ENCODE data around the gene TCEAL9. TPM values are rescaled to one million over a fixed set of nuclear protein-coding genes. Genes with fewer than 3 reads are reported as not detected.

The TCEAL9 gene
- total and polyA plus RNA-seq, 9 donors = 96.2 to 214 (median 156) TPM

GRCh38 chrX:103405009-103405333 lies 48.7 kb downstream of the TCEAL9 start:
- H3K27ac ChIP-seq (ENCODE audit: low read length) = no peak overlapping the region
- H3K27me3 ChIP-seq (ENCODE audit: control insufficient read depth, insufficient read depth, low read length) = peaks cover 23% of the 10 kb centered on the region
- H3K9me3 ChIP-seq (replicated peaks; ENCODE audit: control insufficient read depth, low read depth, low read length) = no peaks in the 10 kb centered on the region
- no peaks in the 10 kb centered on the region for H3K4me1 ChIP-seq (ENCODE audit: control insufficient read depth, insufficient read depth, low read length)
- no peak for DNase-seq
- WGBS (ENCODE audit: insufficient coverage) = 22% methylated on average over 3 of the region's 7 CpGs
- no peaks in the 10 kb centered on the region for H3K36me3 ChIP-seq (ENCODE audit: control insufficient read depth, insufficient read depth, low read length)
- H3K4me3 ChIP-seq (ENCODE audit: low read length) = peak overlapping the region; percentile 42

DNA sequence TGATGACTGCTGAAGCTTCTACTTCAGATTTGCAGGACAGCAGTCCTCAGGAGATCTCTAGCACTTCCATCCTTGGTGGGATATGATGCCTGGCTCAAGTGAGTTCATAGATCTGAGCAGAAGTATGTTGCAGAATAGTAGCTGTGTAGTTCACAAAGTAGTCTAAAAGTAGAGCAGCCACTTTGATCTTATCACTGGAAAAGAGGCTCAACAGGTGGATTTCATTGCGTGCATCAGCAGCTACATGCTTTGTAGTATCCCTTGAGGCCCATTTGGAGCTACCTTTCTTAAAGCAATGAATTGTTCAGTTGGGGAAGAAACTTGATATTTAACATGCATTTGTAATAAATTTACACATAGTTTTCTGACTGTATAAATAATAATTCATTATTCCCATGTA lies 50.0 kb downstream of the TCEAL9 start:
- H3K27ac ChIP-seq (ENCODE audit: low read length) = no peak overlapping the region
- H3K36me3 ChIP-seq (ENCODE audit: control insufficient read depth, insufficient read depth, low read length) = no peaks in the 10 kb centered on the region
- no peak overlapping the region for H3K4me3 ChIP-seq (ENCODE audit: low read length)
- H3K4me1 ChIP-seq (ENCODE audit: control insufficient read depth, insufficient read depth, low read length) = no peaks in the 10 kb centered on the region
- H3K9me3 ChIP-seq (replicated peaks; ENCODE audit: control insufficient read depth, low read depth, low read length) = no peaks in the 10 kb centered on the region
- DNase-seq = no peak
- WGBS (ENCODE audit: insufficient coverage) = no CpG with 5 or more reads among the region's 1 CpG
- peaks cover 19% of the 10 kb centered on the region for H3K27me3 ChIP-seq (ENCODE audit: control insufficient read depth, insufficient read depth, low read length)

- Histone ChIP-seq H3K27me3 (ENCODE audit: control insufficient read depth, insufficient read depth, low read length) (peaks cover 14% of the 10 kb centered on the region), H3K36me3 (ENCODE audit: control insufficient read depth, insufficient read depth, low read length) (no peaks in the 10 kb centered on the region), H3K27ac (ENCODE audit: low read length) (no peak overlapping the region), H3K9me3 (replicated peaks; ENCODE audit: control insufficient read depth, low read depth, low read length) (no peaks in the 10 kb centered on the region), H3K4me1 (ENCODE audit: control insufficient read depth, insufficient read depth, low read length) (no peaks in the 10 kb centered on the region), H3K4me3 (ENCODE audit: low read length) (no peak overlapping the region)
- no peak for DNase-seq
- WGBS (ENCODE audit: insufficient coverage) = no CpG with 5 or more reads among the region's 2 CpGs
These were observed 51.5 kb downstream of the TCEAL9 start for GRCh38 chrX:103407776-103408175.

Other genes starting within 250 kb of the TCEAL9 start
- 26.5 TPM for gene BEX4, start 141.4 kb upstream of the TCEAL9 start, total RNA-seq
- gene BEX4, start 141.4 kb upstream of the TCEAL9 start, polyA plus RNA-seq (ENCODE audit: insufficient read depth in 1 of 8, insufficient read length in 8 of 8, low replicate concordance in 1 of 8) = 10 to 100 TPM; 32.1 to 56.0 (median 41.7) TPM
- gene TCEAL8, start 101.4 kb upstream of the TCEAL9 start, total RNA-seq = 121 TPM
- 100 to 1,000 TPM; 100 to 145 (median 106) TPM for gene TCEAL8, start 101.4 kb upstream of the TCEAL9 start, polyA plus RNA-seq (ENCODE audit: insufficient read depth in 1 of 8, insufficient read length in 8 of 8, low replicate concordance in 1 of 8)
- gene TCEAL5, start 79.8 kb upstream of the TCEAL9 start, total RNA-seq = 2.9 TPM
- gene TCEAL5, start 79.8 kb upstream of the TCEAL9 start, polyA plus RNA-seq (ENCODE audit: insufficient read depth in 1 of 8, insufficient read length in 8 of 8, low replicate concordance in 1 of 8) = 10 to 100 TPM in 1 of 8 donors, 1 to 10 TPM in 7; 4.6 to 12.6 (median 6.7) TPM
- gene BEX2, start 45.5 kb upstream of the TCEAL9 start, total RNA-seq = 35.5 TPM
- 10 to 100 TPM; 26.6 to 45.8 (median 37.7) TPM for gene BEX2, start 45.5 kb upstream of the TCEAL9 start, polyA plus RNA-seq (ENCODE audit: insufficient read depth in 1 of 8, insufficient read length in 8 of 8, low replicate concordance in 1 of 8)
- 155 TPM for gene TCEAL7, start 26.3 kb upstream of the TCEAL9 start, total RNA-seq
- 100 to 1,000 TPM; 184 to 391 (median 272) TPM for gene TCEAL7, start 26.3 kb upstream of the TCEAL9 start, polyA plus RNA-seq (ENCODE audit: insufficient read depth in 1 of 8, insufficient read length in 8 of 8, low replicate concordance in 1 of 8)
- 158 TPM for gene BEX3, start 20.0 kb downstream of the TCEAL9 start, total RNA-seq
- 100 to 1,000 TPM; 137 to 212 (median 174) TPM for gene BEX3, start 20.0 kb downstream of the TCEAL9 start, polyA plus RNA-seq (ENCODE audit: insufficient read depth in 1 of 8, insufficient read length in 8 of 8, low replicate concordance in 1 of 8)
- gene RAB40A, start 163.0 kb downstream of the TCEAL9 start, total RNA-seq = 0.35 TPM
- gene RAB40A, start 163.0 kb downstream of the TCEAL9 start, polyA plus RNA-seq (ENCODE audit: insufficient read depth in 1 of 8, insufficient read length in 8 of 8, low replicate concordance in 1 of 8) = 1 to 10 TPM in 1 of 8 donors, under 1 TPM in 7; 0.34 to 1.8 (median 0.77) TPM
- 51.2 TPM for gene TCEAL4, start 229.0 kb downstream of the TCEAL9 start, total RNA-seq
- 100 to 1,000 TPM in 4 of 8 donors, 10 to 100 TPM in 4; 87.3 to 126 (median 98.8) TPM for gene TCEAL4, start 229.0 kb downstream of the TCEAL9 start, polyA plus RNA-seq (ENCODE audit: insufficient read depth in 1 of 8, insufficient read length in 8 of 8, low replicate concordance in 1 of 8)